KMS-11 (cell line): ENCODE measurements around the gene PCDH19.
A peak's percentile ranks its signal among the peaks of the same experiment; 100 is the strongest.

Source experiments
- H2AFZ ChIP-seq: fragments of 200-600 bp; sonication (generic); 2 replicates; pipeline ENCODE4 v1.6.1; 2016; ENCODE audit warnings: antibody characterized with exemption, mixed run types, low read depth
- H3K27ac ChIP-seq: fragments of 200-600 bp; sonication (generic); 2 replicates; pipeline ENCODE4 v1.6.1; 2016; ENCODE audit warnings: mild to moderate bottlenecking, mixed run types
- H3K27me3 ChIP-seq: fragments of 200-600 bp; sonication (generic); 2 replicates; pipeline ENCODE4 v1.6.1; 2017; ENCODE audit warnings: mild to moderate bottlenecking, low read depth, mixed run types, moderate library complexity; ENCODE audit not compliant: insufficient read depth
- H3K36me3 ChIP-seq: fragments of 200-600 bp; sonication (generic); 2 replicates; pipeline ENCODE4 v1.6.1; 2017; ENCODE audit warnings: mild to moderate bottlenecking, mixed run types; ENCODE audit not compliant: insufficient read depth
- H3K4me1 ChIP-seq: fragments of 200-600 bp; sonication (generic); 2 replicates; pipeline ENCODE4 v1.6.1; 2016; ENCODE audit warnings: mild to moderate bottlenecking, low read depth, mixed run types; ENCODE audit not compliant: poor library complexity, severe bottlenecking
- H3K4me2 ChIP-seq: fragments of 200-600 bp; sonication (generic); 2 replicates; pipeline ENCODE4 v1.7.0; 2016; ENCODE audit warnings: mild to moderate bottlenecking, mixed run types
- H3K4me3 ChIP-seq: fragments of 200-600 bp; sonication (generic); IDR thresholded peaks from 2 replicates; pipeline ENCODE4 v1.6.1; 2017; ENCODE audit warnings: low read depth, low read length, mixed read lengths; ENCODE audit not compliant: insufficient read depth
- H3K79me2 ChIP-seq: fragments of 200-600 bp; sonication (generic); 2 replicates; pipeline ENCODE4 v1.6.1; 2016; ENCODE audit warnings: low read depth, mixed run types; ENCODE audit not compliant: insufficient read depth
- H3K9ac ChIP-seq: fragments of 200-600 bp; sonication (generic); 2 replicates; pipeline ENCODE4 v1.6.1; 2016; ENCODE audit warnings: mild to moderate bottlenecking, mixed run types
- H4K20me1 ChIP-seq: fragments of 200-600 bp; sonication (generic); 2 replicates; pipeline ENCODE4 v1.6.1; 2016; ENCODE audit warnings: mild to moderate bottlenecking, mixed run types; ENCODE audit not compliant: insufficient read depth
- CTCF ChIP-seq: fragments of 200-600 bp; sonication (generic); conservative IDR thresholded peaks from 2 replicates; pipeline ENCODE4 v1.6.1; 2017; ENCODE audit warnings: low read depth, mild to moderate bottlenecking, antibody characterized with exemption, low read length, moderate library complexity, mixed read lengths

The PCDH19 gene

GRCh38 chrX:100294965-100295364 is 115.1 kb downstream of the PCDH19 start:
- Histone ChIP-seq H3K27me3 (no peaks in the 10 kb centered on the region), H3K79me2 (no peaks in the 10 kb centered on the region), H2AFZ (no peak overlapping the region), H3K27ac (no peak overlapping the region), H3K36me3 (no peaks in the 10 kb centered on the region), H3K4me2 (no peak overlapping the region), H3K4me3 (no peak overlapping the region), H3K4me1 (no peaks in the 10 kb centered on the region), H3K9ac (no peak overlapping the region), H4K20me1 (no peaks in the 10 kb centered on the region)
- no peak for TF ChIP-seq CTCF

- Histone ChIP-seq H4K20me1 (no peaks in the 10 kb centered on the region), H3K27me3 (no peaks in the 10 kb centered on the region), H3K4me3 (no peak overlapping the region), H3K27ac (no peak overlapping the region), H3K4me2 (no peak overlapping the region), H2AFZ (no peak overlapping the region), H3K9ac (no peak overlapping the region), H3K4me1 (no peaks in the 10 kb centered on the region), H3K36me3 (no peaks in the 10 kb centered on the region), H3K79me2 (no peaks in the 10 kb centered on the region)
- no peak for TF ChIP-seq CTCF
Measured at GRCh38 chrX:100289066-100289558, 121.0 kb downstream of the PCDH19 start.

- Histone ChIP-seq H3K4me2 (no peak overlapping the region), H4K20me1 (no peaks in the 10 kb centered on the region), H3K4me1 (no peaks in the 10 kb centered on the region), H2AFZ (no peak overlapping the region), H3K79me2 (no peaks in the 10 kb centered on the region), H3K4me3 (no peak overlapping the region), H3K9ac (no peak overlapping the region), H3K27ac (no peak overlapping the region), H3K27me3 (no peaks in the 10 kb centered on the region), H3K36me3 (no peaks in the 10 kb centered on the region)
- no peak for TF ChIP-seq CTCF
Measured at GRCh38 chrX:100277231-100277630, 132.8 kb downstream of the PCDH19 start.

- H3K27ac ChIP-seq, result no peak overlapping the region
- H3K9ac ChIP-seq, result no peak overlapping the region
- H3K4me1 ChIP-seq, result no peaks in the 10 kb centered on the region
- no peak overlapping the region for H3K4me2 ChIP-seq
- no peaks in the 10 kb centered on the region for H3K27me3 ChIP-seq
- no peaks in the 10 kb centered on the region for H3K79me2 ChIP-seq
- no peaks in the 10 kb centered on the region for H3K36me3 ChIP-seq
- no peak overlapping the region for H2AFZ ChIP-seq
- no peak for TF ChIP-seq CTCF
- H3K4me3 ChIP-seq, result no peak overlapping the region
- no peaks in the 10 kb centered on the region for H4K20me1 ChIP-seq
Measured at GRCh38 chrX:100274916-100275315, 135.2 kb downstream of the PCDH19 start.

- no peaks in the 10 kb centered on the region for H3K36me3 ChIP-seq
- no peaks in the 10 kb centered on the region for H3K27me3 ChIP-seq
- H3K4me2 ChIP-seq, result 0 out of 2 replicates have a peak overlapping the region, but pooled peaks have one; percentile 9
- TF ChIP-seq CTCF, result no peak
- H3K4me3 ChIP-seq, result no peak overlapping the region
- H3K4me1 ChIP-seq, result peaks cover 19% of the 10 kb centered on the region
- H2AFZ ChIP-seq, result no peak overlapping the region
- no peaks in the 10 kb centered on the region for H4K20me1 ChIP-seq
- no peak overlapping the region for H3K27ac ChIP-seq
- H3K9ac ChIP-seq, result no peak overlapping the region
- no peaks in the 10 kb centered on the region for H3K79me2 ChIP-seq
Measured at GRCh38 chrX:100265179-100265578, 144.9 kb downstream of the PCDH19 start.
